Non-pigmented ciliary epithelial cell (primary cell): ENCODE results near the gene SH3PXD2A.
A peak's percentile ranks its signal among the peaks of the same experiment; 100 is the strongest.
"Not testable (repeated sequence)": the region's sequence is repeated elsewhere in the genome, so short reads cannot be mapped to it uniquely, and the experiment has no call there.

ENCODE experiments used
- DNase-seq: peaks from one replicate; pipeline ENCODE4 v3.0.0-alpha.2; 2010; ENCODE audit warnings: low read depth

The SH3PXD2A gene

DNA sequence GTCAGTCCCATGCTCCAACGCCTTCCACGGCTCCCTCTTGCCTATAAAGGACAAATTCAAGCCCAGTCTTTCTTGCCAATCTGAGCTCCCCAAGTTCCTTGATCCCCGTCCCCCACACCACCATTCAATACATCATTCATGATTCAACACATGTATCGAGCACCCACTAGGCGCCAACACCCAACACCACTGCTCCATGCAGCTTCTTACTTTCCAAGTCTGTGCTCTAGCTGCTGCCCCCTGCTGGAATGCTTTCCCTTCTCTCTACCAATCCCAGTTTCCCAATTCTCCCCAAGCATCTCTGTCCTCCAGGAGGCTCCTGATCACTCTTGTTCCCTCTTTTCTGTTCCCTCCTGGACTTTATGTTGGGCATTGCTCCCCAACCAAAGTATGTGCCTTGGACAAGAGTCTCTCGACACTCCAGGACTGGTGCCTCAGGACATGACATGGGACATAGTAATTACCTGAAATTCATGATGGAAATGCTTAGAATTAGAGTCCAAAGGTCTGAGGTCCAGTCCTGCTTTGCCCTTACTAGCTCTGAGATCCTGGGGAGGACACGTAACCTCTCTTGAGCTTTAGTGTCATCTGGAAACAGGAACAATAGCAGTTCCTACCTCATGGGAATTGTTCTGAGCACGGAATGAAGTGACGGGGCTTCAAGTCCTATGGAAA lies 189.2 kb downstream of the SH3PXD2A start:
- no peak for DNase-seq

DNA sequence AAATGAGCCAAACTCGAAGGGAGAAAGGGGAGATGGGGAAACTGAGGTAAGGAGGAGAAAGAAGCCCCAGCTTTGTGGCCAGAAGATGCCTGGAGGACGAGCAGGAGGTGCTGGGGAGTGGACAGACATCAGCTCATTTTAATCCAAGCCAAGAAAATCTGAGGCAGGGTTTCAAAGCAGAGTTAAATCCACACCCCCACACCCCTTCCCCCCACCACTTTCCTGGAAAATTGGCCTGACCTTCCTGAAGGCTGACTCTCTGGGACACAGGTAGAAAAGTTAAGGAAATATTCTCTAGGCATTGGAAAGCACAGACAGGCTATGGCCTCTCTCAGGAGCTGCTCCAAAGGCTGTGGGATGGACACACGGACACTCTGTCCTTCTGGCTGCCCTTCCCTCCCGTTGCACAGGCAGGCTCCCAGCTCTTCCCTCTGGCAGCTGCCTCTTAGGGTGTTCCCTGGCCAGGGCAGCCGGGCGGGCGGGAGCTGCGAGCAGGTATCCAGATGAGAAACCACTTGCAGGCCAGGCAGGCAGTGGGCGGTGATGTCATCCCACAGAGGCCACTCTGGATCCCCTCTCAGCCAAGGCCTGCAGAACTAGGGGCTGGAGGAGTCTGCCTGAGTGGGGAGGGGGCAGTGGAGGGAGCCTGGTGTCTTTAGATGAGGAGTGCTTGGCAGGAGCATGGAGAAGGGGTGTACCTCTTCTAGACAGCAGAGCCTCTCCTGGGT lies 190.1 kb downstream of the SH3PXD2A start:
- DNase-seq: no peak

DNA sequence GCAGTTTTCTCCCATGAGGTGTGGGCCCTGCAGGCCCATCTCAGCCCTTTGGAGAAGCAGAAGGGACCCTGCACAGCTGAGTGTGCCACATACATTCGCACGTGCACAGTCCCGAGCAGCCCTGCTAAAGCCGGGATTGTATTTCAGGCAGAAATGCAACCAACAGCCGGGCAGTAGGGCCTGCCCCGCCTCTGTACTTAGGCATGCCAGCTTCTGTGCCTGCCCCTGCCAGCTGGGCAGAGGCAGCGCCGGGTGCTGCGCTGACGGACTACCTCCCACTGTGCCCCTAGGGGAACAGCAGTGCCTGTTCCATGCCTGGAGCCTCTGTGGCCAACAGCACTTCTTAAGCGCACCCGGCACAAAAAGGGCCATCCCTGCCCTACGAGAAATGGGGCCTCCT lies 191.6 kb downstream of the SH3PXD2A start:
- no peak for DNase-seq

DNA sequence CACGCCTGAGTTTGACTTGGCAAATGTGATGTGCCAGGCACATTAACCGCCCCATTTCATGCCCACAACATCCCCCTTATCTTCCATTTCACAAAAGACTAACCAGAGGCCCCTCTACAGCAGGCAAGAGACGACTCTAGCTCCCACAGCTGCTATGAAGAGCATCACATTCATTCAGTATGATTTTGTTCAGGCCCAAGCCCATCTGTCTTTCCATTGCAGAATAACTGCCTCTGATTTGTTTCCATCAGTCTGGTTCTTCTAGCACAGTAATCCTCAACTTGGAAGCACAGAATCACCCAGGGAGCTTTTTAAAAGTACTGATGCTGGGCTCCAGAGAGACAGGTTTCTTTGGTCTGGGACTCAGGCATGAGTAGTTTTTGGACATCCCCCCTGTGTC lies 192.1 kb downstream of the SH3PXD2A start:
- DNase-seq: no peak

DNA sequence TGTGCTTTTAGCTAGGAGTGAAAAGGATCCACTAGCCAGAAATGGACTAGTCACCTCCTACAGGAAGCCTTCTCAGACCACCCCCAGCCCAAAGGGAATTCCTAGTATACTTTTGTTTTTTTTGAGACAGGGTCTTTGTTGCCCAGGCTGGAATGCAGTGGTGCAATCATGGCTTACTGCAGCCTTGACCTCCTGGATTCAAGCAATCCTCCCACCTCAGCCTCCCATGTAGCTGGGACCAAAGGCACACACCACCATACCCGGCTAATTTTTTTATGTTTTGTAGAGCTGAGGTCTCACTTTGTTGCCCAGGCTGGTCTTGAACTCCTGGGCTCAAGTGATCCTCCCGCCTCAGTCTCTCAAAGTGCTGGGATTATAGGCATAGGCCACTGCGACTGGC lies 192.7 kb downstream of the SH3PXD2A start:
- not testable (repeated sequence) for DNase-seq

DNA sequence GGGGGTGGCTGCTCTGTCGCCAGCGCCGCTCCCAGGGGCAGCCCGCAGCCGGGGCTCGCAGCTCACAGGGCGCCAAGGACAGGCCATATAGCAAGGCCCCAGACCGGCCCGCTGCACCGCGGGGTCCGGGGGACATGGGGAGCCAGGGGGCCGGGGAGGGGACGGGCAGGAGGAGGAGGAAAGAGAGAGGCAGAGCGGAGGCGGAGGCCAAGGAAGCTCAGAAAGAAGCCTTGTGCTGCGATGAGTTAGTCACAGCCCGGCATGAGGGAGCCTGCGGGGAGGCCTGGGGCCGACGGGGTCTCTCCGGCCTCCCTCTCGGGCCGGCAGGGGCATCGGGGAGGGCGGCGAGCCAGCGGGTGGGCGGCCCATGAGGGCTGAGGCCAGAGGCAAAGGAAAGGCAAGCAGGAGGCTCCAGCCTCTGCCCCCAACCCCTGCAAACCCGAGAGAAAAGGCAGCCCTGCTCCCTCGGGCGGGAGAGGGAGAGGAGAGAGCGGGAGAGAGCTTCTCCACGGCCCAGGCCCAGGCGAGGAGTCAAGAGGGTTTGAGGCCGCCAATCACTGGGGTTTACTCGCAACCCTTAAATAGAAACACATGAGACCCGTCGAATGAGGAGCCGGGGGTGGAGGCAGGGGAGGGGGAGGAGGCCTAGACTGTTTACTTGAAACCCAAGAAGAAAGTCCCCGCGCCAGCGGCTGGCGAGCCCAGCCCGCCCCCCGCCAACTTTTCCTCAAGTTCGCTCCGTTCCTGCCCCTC lies 194.0 kb downstream of the SH3PXD2A start:
- peak; percentile 57 for DNase-seq

DNA sequence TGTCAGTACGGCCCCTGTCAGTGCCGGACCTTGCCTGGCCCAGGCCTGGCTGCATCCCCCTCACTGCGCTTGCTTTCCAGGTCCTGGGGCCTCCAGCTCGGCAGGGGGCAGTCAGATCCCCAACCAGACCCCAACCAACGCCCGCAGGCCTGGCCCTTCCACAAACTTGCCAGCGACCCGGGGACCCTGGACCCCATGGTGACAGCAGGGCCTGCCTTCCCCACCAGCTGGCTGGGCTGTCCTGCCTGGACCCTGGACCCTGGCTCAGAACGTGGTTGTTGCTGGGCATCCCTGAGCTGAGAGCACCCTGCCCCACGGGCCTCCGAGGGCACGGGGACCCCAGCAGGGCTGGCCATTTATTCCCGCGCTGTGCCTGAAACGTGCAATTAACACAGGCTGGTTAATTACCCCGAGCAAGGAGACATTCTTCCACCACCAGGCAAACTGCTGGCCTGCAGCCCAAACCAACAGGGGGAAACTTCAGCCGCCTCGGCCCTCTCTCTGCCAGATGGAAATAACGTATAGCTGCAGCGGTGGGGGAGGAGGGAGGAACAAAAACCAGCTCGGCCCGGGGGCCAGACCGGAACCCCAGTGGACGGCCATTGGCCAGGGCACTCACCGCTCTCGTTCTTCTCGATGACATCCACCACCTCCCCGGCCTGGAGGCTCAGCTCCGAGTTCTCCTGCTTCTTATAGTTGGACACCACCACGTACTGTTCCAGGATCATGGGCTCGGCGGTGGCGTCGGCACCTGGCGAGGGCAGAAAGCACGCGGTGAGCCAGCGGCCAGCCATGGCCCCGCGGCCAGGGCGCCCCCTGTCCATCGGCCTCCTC lies 194.8 kb downstream of the SH3PXD2A start:
- no peak for DNase-seq

DNA sequence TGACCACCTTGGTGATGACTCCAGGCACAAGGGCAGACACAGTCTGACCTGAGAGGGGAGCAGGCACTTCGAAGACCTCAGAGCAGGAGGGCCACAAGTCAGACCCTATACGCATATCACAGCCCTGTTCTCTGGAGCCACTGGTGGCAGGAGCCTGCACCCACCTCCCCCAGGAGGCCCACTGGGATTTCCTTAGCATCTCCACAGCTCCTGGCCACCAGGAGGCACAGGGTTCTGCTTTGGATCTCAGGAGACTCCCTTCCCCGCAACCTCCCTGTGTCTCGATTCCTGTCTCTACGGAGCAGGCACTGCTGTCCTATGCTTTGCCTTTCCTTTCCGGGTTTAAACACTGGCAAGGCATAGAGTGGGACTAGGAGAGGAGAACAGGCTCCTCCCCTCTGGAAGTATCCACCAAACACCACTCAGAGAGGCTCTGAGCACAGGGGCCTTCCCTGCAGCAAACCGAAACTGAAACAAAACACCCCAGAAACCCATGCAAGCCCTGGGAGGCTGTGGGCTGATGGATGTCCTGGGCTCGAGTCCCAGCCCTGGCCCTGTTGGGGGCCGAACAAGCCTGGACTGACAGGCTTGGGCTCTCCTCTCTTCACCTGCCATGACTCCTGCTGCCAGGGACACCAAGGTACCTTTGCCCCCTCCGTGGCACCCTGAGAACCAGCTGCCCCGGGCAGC lies 195.6 kb downstream of the SH3PXD2A start:
- peak; percentile 62 for DNase-seq

DNA sequence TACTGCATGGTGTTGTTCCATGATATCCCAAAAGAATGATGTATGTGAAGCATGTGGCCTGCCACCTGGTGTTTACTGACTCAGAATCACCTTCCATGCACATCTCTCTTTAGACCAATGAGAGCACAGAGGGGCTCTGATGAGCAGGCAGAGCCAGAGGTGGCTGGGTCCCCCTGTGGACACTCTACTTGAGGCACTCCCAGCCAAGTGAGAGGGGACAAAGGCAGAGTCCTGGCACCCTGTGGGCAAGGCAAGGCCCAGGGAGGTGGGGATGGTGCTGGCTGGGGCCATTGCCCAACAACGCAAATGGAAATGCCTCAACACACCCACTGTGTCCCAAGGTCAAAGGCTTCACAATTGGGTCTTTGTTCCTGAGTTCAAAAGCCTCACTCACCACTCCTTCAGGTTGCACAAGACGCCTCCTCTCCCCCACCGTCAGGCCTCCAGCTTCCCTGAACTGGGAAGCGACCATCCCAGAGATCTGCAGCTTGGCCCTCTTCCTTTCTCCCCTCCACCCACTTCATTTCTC lies 197.3 kb downstream of the SH3PXD2A start:
- no peak for DNase-seq

DNA sequence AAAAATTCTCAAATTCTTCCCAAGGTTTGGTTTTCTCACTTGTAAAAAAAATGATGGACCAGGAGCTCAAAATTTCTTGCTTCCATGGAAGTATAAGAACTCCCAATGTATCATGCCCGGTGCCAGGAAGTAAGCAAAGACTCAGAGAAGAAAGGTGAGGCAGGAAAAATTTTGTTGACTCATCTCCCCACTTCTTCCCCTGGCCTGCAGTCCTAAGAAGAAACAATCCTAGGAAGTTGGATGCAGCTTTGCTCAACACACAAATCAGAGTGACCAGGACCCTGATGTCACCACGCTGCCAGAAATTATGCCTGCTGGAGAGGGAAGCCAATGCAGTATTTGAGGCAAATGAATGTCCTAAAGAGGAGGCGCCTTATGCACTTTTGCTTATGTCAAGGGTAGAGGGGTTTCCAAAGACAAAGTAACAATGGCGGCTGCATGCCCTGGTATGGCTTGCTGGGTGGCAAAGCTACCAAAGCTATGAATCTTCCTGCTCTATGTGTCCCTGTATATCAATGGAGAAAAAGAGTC lies 198.2 kb downstream of the SH3PXD2A start:
- DNase-seq: no peak

DNA sequence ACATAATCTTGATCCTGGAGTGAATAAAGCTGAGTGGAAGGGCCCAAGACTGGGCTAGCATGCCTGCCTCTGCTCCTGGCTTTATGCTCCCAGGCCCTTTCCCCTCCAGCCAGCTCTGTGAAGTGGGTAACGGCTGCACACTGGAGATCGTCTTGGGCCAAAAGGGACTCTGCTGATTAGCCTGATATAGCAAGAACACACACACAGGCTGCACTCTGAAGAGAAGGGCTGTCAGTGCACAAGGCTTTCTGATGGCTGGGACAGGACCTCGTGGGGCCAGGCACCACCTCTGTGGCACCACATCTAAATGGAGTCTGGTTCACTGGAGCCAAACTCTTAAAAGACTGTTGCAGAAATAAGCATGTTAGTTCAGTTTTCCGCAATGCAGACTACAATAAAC lies 200.5 kb downstream of the SH3PXD2A start:
- no peak for DNase-seq

DNA sequence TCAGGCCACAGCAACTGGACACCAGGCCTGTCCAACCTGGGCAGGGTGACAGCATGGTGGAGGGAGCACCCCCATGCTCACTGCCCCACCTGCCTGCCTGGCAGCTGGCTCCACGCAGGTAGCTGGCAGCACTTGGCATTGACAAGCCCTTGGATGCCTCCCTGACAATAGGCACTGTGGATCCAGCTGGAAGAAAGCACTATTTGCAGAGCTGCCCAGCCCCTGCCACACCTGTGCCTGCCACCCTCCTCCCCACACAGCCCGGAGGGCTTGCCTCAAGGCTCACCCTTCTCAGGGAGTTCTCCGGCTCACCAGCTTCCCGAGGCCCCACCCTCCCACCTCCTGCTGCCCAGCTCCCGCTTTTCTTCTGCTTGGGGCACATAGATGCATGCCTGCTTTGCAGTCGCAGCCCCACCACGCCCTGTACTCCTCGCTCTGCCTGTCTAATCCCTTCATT lies 201.8 kb downstream of the SH3PXD2A start:
- no peak for DNase-seq

DNA sequence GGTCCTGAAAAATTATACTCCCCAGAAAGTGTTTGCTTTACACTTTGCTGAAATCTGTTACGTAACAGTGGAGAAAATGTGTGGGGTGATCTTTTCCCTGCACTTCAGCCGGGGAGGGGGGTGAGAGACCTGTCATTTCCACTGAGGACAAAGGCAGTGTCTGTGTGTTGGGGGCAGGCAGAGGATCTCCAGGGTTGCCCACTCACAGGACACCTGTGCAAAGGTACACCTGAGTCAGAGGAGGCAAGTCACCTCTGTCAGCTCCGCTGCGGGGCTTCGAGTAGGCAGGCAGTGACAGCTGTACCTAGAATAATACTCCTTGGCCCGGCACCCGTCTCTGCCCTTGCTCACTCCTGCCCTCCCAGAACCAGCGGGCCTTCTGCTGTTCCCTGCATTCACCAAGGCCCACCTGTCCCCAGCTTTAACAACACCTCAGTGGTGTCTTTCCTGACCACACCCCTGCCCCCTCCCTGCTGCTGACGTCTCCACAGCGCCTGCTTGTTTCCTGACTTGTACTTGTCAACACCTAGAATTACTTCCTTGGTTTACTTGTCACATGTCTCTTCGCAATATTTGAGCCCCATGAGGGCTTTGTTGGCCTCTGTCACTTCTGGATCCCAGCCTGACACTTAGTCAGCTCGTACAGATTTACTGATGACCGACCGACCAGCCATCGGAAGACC lies 202.6 kb downstream of the SH3PXD2A start:
- no peak for DNase-seq

DNA sequence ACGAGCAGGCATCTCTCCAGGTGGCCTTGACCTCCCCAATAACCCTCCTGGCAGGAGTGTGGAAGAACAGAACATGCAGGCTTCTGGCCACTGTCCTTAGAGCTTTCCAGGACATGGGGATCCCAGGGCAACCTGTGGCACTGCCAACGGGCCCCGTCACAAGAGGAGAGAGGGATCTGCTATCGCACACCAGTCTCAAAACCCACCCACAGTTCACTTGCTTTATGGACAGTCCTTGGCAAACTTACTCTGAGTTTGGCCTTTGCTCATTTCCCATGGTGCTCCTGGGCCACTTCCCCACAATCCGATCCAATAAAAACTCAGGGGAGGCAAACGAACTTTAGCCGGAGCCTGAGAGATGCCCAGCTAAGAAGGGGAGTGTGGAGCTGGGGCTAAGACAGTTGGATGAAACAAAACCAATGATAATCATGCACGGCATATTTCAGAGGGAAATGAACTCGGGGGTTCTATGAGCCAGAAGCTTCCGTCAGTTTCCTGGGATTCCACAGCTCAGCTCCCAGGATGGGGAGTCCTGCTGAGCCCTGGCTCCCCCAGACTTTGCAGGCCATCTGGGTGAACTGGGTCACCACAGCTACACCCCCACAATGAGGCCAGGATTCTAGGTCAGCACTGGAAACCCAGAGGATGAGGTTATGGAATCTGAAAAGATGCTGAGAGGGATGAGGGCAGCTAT lies 203.4 kb downstream of the SH3PXD2A start:
- DNase-seq: no peak

DNA sequence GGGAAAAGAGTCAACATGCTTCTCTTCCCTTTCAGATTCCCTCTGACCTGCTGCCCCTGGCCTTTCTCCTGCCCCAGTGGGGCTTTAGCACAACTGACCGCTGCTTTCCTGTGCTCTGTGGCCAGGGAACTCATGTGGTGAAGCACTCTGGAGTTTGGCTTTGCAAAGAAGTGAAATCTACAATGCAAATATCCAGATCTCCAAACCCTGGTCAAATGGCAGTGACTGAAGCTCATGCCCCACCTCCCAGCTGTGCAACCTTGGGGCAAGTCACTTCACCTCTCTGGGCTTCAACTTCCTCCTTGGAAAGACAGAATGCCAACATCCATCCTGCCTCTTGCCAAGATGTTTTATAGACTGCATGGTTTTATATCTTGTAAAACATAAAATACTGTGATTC lies 204.0 kb downstream of the SH3PXD2A start:
- no peak for DNase-seq

DNA sequence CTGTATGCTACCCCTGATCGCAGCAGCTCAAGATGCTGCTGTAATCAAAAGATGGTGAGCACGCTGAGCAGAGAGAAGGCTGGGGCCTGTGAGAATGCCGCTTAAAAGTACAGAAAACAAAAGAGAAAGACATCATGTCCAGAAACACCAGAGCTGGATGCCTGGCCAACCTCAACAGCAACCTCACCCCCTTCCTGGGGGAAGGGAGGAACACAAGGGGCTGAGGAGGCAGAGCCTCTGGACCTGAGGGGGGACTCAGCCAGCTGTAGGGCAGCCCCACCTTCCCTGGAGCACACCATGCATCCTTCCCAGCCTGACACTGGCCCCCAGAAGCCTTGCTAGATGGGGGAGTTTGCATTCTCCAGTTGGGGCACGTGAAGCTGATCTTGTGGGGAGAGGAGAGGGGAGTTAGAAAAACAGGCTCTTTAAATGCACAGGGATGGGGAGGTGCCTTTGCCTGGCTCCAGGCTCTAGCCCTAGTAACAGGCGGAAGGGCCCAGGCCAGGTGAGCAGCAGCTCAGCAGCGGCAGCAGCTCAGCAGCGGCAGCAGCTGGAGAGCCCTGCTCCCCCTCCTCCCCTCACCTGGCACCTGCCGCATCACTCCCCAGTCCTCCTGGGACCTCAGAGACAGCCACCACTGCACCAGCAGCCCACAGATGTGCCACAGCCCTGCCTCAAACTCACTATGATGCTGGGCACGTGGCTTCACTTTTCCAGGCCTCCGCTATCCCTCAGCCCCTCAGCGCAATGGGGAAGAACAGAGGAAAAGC lies 205.5 kb downstream of the SH3PXD2A start:
- no peak for DNase-seq

DNA sequence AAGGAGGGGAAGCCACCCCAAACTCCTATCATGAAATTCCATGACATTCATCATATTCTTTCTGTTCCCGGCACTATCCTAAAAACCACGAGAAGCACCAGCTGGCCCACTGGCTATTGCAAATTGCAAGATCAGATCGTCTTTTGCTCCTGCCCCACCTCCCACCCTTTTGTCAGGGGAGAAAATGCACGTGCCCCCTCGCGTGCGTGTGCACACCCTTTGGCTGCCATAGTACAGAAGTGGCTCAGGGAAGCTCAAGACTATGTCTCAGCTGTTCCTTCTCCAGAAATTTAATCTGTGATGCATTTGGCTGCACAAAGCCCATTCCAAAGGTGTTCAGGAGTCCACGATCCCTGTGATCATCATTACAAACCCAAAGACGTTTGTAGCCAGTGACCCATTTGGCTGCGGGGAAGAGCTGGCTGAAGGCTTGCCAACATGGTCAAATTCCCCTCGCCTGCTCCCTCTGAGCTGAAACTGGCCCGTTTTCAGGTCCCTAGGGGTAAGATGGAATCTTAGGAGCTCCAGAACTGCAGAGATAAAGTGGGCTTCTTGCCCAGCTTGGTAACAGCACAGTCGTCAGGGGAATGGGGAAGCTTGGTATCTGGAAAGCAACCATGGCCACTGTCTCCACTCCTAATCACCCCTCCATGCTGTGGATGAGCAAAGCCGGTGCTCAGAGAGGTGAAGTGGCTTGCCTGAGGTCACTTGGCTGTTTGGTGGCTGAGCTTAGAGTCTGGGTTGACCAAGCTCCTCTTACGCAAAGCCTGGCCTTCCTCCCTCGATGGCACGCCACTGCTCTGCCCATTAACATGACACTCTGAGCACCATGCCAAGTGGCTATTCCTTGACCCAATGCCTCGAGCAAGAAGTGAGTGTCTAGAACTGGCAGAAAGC lies 206.5 kb downstream of the SH3PXD2A start:
- DNase-seq: no peak

DNA sequence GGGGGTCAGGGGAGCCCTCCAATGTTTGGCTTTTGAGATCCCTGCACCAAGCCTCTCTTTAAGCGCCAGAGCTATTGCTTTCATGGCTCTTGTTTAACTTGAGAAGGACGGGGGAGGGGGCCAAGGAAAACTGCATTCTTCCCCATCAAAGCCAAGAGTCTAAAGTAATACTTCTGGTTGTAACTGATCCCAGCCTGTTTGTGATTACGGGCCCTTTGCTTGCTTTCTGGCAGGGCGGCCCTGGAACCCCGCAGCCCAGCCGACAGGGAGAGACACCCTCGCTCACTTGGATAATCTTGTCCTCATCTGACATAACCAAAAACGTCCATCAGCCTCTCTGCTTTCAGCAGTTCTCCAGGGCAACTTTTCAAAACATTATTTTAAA lies 207.1 kb downstream of the SH3PXD2A start:
- no peak for DNase-seq
